ENCODE results near the gene METTL6. TPM values are rescaled to one million over a fixed set of nuclear protein-coding genes. Genes with fewer than 3 reads are reported as not detected.

METTL6 gene
- total and polyA plus RNA-seq, 2 of the 4 experiments (the other 2 are of a cell fraction): 15.4 to 21.5 TPM

DNA sequence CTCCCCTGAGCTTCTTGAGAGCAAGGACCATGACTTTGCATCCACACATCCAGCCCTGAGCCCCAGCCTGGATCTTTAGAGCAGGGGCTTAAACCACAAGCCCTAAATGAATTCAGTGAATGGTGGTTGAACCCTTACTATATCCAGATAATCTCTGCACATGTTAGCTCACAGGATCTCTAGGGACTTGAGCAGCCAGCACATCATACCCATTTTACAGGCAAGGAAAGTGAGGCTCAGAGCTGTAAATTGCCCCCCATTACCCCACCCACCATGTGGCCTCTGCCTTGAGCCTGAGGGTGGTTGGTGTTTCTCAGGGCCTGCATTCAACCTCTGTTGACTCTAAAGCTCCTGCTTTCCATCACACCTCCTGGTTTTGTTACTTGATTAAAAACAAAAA, 27.6 kb upstream of the METTL6 start:
- DNase-seq (no peak), ATAC-seq (ENCODE audit: low read depth) (no peak)
- Histone ChIP-seq H4K8ac (ENCODE audit: low read depth in 2 of 2, low read length in 2 of 2) (no peak overlapping the region), H3K27ac (ENCODE audit: insufficient read depth, low read length) (no peak overlapping the region), H3K23ac (ENCODE audit: low read depth, low read length) (no peak overlapping the region), H3K9me1 (ENCODE audit: insufficient read depth, low read length) (no peaks in the 10 kb centered on the region), H4K91ac (ENCODE audit: insufficient read depth, low read depth, low read length) (no peak overlapping the region), H3K14ac (replicated peaks; ENCODE audit: low read depth, low read length) (no peak overlapping the region), H4K20me1 (ENCODE audit: insufficient read depth, low read length) (no peaks in the 10 kb centered on the region; the same call in 1 of the 2 replicates), H3K36me3 (ENCODE audit: control insufficient read depth, insufficient read depth, low read length) (no peaks in the 10 kb centered on the region), H3K4ac (ENCODE audit: low read depth, low read length) (no peak overlapping the region), H3K4me1 (ENCODE audit: control insufficient read depth, insufficient read depth, low read length) (no peaks in the 10 kb centered on the region), H3K18ac (ENCODE audit: low read depth, low read length) (no peak overlapping the region), H3K56ac (ENCODE audit: extremely low read depth, insufficient read depth, low read length) (no peak overlapping the region), H2AFZ (replicated peaks; ENCODE audit: low read length, poor library complexity) (no peak overlapping the region), H3K9me3 (ENCODE audit: control insufficient read depth, insufficient read depth, low read length) (peaks cover 2% of the 10 kb centered on the region; the same call in 1 of the 2 replicates), H3K4me3 (ENCODE audit: insufficient read depth, low read depth, low read length) (no peak overlapping the region), H2BK5ac (ENCODE audit: low read depth, low read length, poor library complexity, severe bottlenecking) (no peak overlapping the region), H2AK9ac (replicated peaks; ENCODE audit: low read depth, low read length, poor library complexity) (no peak overlapping the region), H4K5ac (ENCODE audit: low read depth, low read length) (no peak overlapping the region), H3K9ac (ENCODE audit: low read depth, low read length) (no peak overlapping the region), H3K27me3 (ENCODE audit: control insufficient read depth, insufficient read depth, low read length) (no peaks in the 10 kb centered on the region; the same call in 1 of the 2 replicates), H3K4me2 (ENCODE audit: low read depth, low read length) (no peak overlapping the region), H2BK15ac (ENCODE audit: low read depth, low read length) (no peak overlapping the region), H2BK20ac (ENCODE audit: low read depth, low read length) (no peak overlapping the region), H2AK5ac (ENCODE audit: low read depth, low read length) (no peak overlapping the region), H3K79me1 (ENCODE audit: low read depth in 1 of 2, low read length in 2 of 2) (no peaks in the 10 kb centered on the region), H2BK120ac (ENCODE audit: low read depth, low read length) (no peak overlapping the region)
- TF ChIP-seq MAFK (IDR thresholded peaks at IDR 0.05; ENCODE audit: low read depth, low read length) (no peak), CEBPB (IDR thresholded peaks at IDR 0.05; ENCODE audit: low read depth, low read length) (no peak), USF2 (IDR thresholded peaks at IDR 0.05; ENCODE audit: low read depth, low read length) (no peak), RCOR1 (IDR thresholded peaks at IDR 0.05; ENCODE audit: insufficient replicate concordance, low read length) (no peak), NFE2L2 (IDR thresholded peaks at IDR 0.05; ENCODE audit: low read depth, low read length) (no peak), RFX5 (IDR thresholded peaks at IDR 0.05; ENCODE audit: low read depth, low read length) (no peak), RAD21 (IDR thresholded peaks at IDR 0.05; ENCODE audit: low read length) (no peak), CHD1 (IDR thresholded peaks at IDR 0.05; ENCODE audit: low read depth, low read length) (no peak), SMC3 (IDR thresholded peaks at IDR 0.05; ENCODE audit: low read depth, low read length) (no peak), BHLHE40 (IDR thresholded peaks at IDR 0.05; ENCODE audit: low read depth, low read length) (no peak), MAZ (IDR thresholded peaks at IDR 0.05; ENCODE audit: borderline replicate concordance, low read depth, low read length) (no peak), MXI1 (IDR thresholded peaks at IDR 0.05; ENCODE audit: borderline replicate concordance, low read depth, low read length) (no peak)
- in situ Hi-C loops (cut with MboI; ENCODE audit: low sequenced_read_pairs): no loop called here
- CTCF ChIA-PET: no interaction called here
- BruUV-seq (replicated peaks): no TSS peak
- POLR2A ChIA-PET (ENCODE audit: unreplicated experiment): no interaction called here
- dilution Hi-C loops (cut with HindIII; ENCODE audit: low sequenced_read_pairs, unreplicated experiment): no loop called here
- intact Hi-C loops (cut with micrococcal nuclease): no loop called here
